Measurements from ENCODE around the gene STPG2.

The STPG2 gene

GRCh38 chr4:98101988-98102387, 41.3 kb downstream of the STPG2 start:
- in situ Hi-C loops (cut with HindIII; ENCODE audit: low pct_ligation_motif_present, low pct_unique_long_range_greater_than_20kb, low sequenced_read_pairs) = no loop called here
- DNase-seq = no peak

DNA sequence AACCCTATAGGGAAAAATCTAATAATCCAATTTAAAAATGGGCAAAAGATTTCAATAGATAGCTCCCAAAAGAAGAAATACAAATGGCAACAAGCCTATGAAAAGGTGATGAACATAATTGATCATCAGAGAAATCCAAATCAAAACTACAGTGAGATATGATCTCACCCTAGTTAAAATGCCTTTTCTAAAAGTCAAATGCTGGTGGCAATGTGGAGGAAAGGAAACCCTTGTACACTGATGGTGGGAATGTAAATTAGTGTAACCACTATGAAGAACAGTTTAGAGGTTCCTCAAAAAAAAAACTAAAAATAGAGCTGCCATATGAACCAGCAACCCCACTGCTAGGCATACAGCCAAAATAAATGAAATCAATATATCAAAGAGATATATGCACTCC, 44.5 kb downstream of the STPG2 start:
- in situ Hi-C loops (cut with HindIII; ENCODE audit: low pct_ligation_motif_present, low pct_unique_long_range_greater_than_20kb, low sequenced_read_pairs) = no loop called here
- DNase-seq = no peak

GRCh38 chr4:98094118-98094517, 49.2 kb downstream of the STPG2 start:
- in situ Hi-C loops (cut with HindIII; ENCODE audit: low pct_ligation_motif_present, low pct_unique_long_range_greater_than_20kb, low sequenced_read_pairs) = no loop called here
- no peak for DNase-seq

- DNase-seq = no peak
- in situ Hi-C loops (cut with HindIII; ENCODE audit: low pct_ligation_motif_present, low pct_unique_long_range_greater_than_20kb, low sequenced_read_pairs) = no loop called here
Observed at GRCh38 chr4:98093662-98094061, 49.6 kb downstream of the STPG2 start.

- peak; percentile 17 for DNase-seq
- in situ Hi-C loops (cut with HindIII; ENCODE audit: low pct_ligation_motif_present, low pct_unique_long_range_greater_than_20kb, low sequenced_read_pairs) = no loop called here
Observed at GRCh38 chr4:98092833-98093439, 50.3 kb downstream of the STPG2 start.

GRCh38 chr4:98081936-98082335, 61.3 kb downstream of the STPG2 start:
- no peak for DNase-seq
- in situ Hi-C loops (cut with HindIII; ENCODE audit: low pct_ligation_motif_present, low pct_unique_long_range_greater_than_20kb, low sequenced_read_pairs) = no loop called here

DNA sequence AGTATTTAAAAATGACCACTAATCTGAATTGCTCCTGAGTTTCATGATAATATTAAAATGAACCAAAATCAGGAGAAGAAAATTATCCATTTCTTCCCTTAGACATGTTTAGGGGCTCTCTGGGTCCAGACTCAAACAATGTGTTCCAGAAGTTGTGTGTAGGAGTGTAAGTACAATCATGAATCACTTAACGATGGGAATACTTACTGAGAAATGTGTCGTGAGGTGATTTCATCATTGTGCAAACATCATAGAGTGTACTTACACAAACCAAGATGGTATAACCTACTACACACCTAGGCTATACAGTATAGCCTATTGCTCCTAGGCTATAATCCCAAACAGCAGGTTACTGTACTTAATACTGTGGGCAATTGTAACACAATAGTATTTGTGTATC, 74.8 kb downstream of the STPG2 start:
- DNase-seq = no peak
- in situ Hi-C loops (cut with HindIII; ENCODE audit: low pct_ligation_motif_present, low pct_unique_long_range_greater_than_20kb, low sequenced_read_pairs) = no loop called here

GRCh38 chr4:98055800-98056501, 87.3 kb downstream of the STPG2 start:
- in situ Hi-C loops (cut with HindIII; ENCODE audit: low pct_ligation_motif_present, low pct_unique_long_range_greater_than_20kb, low sequenced_read_pairs) = no loop called here
- DNase-seq = no peak

DNA sequence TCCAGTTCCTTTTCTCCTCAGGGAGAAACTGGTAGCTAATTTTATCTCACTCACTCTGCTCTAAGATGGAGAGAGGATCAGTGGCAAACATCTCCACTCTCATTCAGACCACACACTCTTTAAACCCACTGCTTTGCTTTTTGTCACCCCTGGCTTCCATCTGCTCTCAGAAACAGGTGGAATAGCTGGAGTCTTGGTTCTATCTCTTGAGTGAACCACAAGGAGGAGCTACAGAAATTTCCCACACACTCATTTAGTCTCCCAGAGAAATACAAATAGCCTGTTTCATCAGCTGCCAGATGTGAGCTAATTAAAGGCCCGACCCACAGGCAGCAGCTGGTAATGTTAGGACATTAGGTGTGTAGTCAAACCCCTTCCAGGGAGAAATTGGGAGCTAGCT, 96.6 kb downstream of the STPG2 start:
- in situ Hi-C loops (cut with HindIII; ENCODE audit: low pct_ligation_motif_present, low pct_unique_long_range_greater_than_20kb, low sequenced_read_pairs) = no loop called here
- DNase-seq = no peak

- in situ Hi-C loops (cut with HindIII; ENCODE audit: low pct_ligation_motif_present, low pct_unique_long_range_greater_than_20kb, low sequenced_read_pairs) = no loop called here
- no peak for DNase-seq
Observed at GRCh38 chr4:98030059-98030458, 113.2 kb downstream of the STPG2 start.

GRCh38 chr4:98027827-98028226, 115.4 kb downstream of the STPG2 start:
- in situ Hi-C loops (cut with HindIII; ENCODE audit: low pct_ligation_motif_present, low pct_unique_long_range_greater_than_20kb, low sequenced_read_pairs) = no loop called here
- DNase-seq = peak; percentile 45

DNA sequence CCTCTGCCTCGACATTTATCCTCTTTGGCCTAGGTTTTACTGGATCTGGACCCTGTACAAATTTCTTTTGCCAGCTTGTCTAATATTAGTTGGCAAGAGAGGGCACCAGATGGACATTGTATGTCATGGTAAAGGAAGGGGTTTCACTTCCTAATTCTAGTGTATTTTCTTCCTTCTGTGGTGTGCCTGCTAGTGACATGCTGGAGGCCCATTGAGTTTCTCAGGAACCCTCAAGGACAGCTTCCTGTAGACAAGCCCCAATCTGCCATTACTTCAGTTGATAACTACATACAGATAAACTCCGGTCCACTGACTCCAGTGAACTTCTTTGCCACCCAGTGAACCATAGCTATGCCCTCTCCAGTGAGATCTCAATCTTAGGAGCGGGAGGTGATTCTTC, 116.9 kb downstream of the STPG2 start:
- in situ Hi-C loops (cut with HindIII; ENCODE audit: low pct_ligation_motif_present, low pct_unique_long_range_greater_than_20kb, low sequenced_read_pairs) = no loop called here
- DNase-seq = no peak

DNA sequence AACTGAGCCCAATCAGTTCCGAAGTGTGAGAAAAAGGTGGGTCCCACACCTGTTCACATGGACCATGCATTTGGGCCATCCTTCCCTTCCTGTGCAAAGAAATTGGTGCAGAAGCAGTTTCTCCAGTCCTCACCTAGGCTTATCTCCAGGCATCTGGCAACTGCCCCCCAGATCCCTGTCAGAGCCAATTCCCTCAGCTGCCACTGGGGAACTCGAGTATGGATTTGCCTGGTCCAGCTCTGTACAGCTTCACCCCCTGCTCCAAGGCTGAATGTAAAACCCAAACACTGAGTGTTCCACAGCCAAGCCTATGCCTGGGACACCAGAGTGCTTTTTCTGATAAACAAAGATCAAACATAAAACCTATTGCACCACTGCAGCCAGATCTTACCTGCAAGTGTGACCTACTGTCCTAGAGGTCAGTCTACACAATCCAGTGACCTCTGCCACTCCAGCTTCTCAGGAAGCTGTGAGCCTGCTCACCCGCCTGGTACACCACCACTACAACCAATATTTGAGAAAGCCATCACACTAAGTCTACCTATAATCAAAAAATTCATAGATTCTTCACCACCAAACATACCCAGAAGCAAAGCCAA, 136.4 kb downstream of the STPG2 start:
- in situ Hi-C loops (cut with HindIII; ENCODE audit: low pct_ligation_motif_present, low pct_unique_long_range_greater_than_20kb, low sequenced_read_pairs) = no loop called here
- no peak for DNase-seq

DNA sequence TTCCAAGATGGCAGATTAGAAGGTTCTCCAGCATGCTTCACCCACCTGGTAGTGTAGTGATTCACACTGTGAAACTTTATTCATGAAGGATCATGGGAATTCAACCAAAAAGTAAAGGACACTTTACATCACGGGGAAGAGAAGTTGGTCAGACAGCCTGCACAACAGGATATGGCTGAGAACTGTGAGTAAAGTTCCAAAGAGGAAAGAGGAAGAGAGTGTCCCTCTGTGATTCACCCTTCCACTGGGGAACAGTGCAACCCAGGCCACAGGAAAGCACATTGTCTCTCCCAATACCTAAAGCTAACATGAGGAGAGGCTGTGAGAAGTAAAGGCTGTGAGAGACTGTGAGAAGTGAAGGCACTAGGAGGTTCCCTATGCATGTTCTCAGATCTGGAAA, 137.2 kb downstream of the STPG2 start:
- in situ Hi-C loops (cut with HindIII; ENCODE audit: low pct_ligation_motif_present, low pct_unique_long_range_greater_than_20kb, low sequenced_read_pairs) = no loop called here
- DNase-seq = no peak

- no peak for DNase-seq
- in situ Hi-C loops (cut with HindIII; ENCODE audit: low pct_ligation_motif_present, low pct_unique_long_range_greater_than_20kb, low sequenced_read_pairs) = no loop called here
Observed at GRCh38 chr4:98000940-98001339, 142.3 kb downstream of the STPG2 start.

DNA sequence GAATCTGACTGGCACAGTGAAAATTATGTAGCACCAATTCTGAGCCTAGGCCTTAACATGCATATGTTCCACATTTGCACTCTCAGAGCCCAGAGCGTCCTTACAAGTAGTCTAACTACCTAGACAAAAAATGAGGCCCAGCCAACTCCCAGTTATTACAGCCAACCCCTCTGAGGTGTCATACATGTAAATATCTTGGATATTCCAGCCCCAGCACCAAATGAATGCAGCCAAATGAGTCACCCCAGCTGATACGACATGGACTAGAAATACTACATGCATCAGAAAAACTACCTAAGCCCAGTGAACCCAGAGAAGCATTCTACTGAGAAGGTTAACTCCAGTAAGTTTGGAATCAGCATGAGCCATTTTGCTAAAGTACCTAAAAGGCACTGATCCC, 145.1 kb downstream of the STPG2 start:
- no peak for DNase-seq
- in situ Hi-C loops (cut with HindIII; ENCODE audit: low pct_ligation_motif_present, low pct_unique_long_range_greater_than_20kb, low sequenced_read_pairs) = no loop called here

- no peak for DNase-seq
- in situ Hi-C loops (cut with HindIII; ENCODE audit: low pct_ligation_motif_present, low pct_unique_long_range_greater_than_20kb, low sequenced_read_pairs) = no loop called here
Observed at GRCh38 chr4:97994765-97995465, 148.4 kb downstream of the STPG2 start.

DNA sequence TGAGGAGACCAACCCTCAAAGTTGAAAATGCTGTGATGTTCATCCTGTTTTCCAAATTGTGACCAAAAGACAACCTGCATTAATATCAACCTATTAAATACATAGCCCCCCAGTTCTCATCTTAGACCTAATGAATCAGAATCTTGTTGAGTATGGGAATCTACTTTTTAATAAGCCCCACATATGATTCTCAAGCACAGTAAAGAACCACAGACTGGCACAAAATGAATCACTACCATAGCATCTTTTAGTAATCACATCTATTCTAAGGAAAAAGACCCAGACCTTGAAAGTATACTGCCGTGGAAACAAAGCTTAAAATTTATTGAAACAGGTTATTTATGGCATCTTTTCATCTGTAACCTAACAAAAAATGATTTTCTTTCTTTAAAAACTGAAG, 152.9 kb downstream of the STPG2 start:
- DNase-seq = no peak
- in situ Hi-C loops (cut with HindIII; ENCODE audit: low pct_ligation_motif_present, low pct_unique_long_range_greater_than_20kb, low sequenced_read_pairs) = no loop called here

DNA sequence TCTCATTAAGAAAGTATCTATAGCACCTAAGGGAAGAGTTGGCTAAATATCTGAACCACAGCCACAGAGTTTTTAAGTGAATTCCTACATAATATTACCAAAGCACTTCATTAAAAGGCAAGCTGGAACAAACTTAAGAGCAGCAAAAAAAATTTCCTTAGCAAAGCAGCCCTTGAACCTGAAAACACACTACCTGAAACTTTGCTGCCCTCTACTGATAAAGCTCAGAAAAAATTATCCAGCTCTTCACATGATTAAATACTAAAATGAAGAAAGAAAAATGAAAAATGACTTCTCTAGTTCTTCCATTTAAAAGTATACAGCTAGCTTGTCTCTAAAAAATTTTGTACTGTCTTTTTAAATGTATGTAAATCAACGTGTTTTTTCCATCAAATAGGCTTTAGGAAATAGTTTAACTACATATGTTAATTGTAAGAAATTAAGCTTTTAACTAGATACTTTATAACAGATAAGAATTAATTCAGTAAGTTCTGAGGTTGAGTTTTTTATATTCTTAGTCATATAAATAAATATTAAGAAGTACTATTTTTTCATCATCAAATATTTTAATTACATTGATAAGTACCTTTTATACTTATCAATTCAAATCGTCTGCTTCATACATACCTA, 156.1 kb downstream of the STPG2 start:
- in situ Hi-C loops (cut with HindIII; ENCODE audit: low pct_ligation_motif_present, low pct_unique_long_range_greater_than_20kb, low sequenced_read_pairs) = no loop called here
- peak; percentile 44 for DNase-seq

All from ACHN (cell line).